ENCODE data around the gene GGT1. TPM values are rescaled to one million over a fixed set of nuclear protein-coding genes. Genes with fewer than 3 reads are reported as not detected.
"Not testable (repeated sequence)": the region's sequence is repeated elsewhere in the genome, so short reads cannot be mapped to it uniquely, and the experiment has no call there.

The GGT1 gene
- total RNA-seq, 1 donor from 2014 or later = 145 TPM

DNA sequence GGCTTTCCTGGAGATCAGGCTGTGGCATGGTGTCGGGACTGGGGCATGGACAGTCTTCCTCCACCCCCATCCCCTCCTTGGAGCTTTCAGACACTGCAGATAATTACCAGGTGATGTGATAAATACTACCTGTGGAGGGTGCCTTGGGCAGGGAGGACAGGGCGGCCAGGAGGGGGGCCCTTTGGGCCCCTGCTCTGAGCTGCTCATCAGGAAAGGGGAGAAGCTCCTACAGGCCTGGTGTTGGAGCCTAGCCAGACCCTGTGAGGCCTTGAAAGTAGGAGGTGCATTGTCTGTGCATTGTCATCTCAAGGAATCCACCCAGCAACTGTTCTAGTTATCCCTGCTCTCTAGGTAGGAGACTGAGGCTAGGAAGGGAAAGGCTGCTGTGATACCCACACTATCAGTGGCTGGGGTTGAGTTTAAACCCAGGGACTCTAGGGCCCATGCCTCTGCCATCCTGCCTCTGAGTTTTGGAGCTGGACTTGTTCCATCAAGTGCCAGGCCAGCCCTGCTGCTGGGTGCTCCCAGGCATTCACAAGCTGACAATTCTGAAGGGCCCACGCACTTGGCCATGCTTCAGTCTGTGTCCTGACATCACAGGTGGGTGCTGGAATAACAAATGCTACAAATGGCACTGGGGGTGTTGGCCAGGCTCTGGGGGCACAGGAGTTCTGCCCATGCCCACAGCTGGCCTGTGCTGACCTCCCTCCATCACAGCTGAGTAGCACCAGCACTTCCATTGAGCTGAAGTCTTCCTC, 2.9 kb upstream of the GGT1 start:
- peak; percentile 52 for DNase-seq (ENCODE audit: low read depth)

DNA sequence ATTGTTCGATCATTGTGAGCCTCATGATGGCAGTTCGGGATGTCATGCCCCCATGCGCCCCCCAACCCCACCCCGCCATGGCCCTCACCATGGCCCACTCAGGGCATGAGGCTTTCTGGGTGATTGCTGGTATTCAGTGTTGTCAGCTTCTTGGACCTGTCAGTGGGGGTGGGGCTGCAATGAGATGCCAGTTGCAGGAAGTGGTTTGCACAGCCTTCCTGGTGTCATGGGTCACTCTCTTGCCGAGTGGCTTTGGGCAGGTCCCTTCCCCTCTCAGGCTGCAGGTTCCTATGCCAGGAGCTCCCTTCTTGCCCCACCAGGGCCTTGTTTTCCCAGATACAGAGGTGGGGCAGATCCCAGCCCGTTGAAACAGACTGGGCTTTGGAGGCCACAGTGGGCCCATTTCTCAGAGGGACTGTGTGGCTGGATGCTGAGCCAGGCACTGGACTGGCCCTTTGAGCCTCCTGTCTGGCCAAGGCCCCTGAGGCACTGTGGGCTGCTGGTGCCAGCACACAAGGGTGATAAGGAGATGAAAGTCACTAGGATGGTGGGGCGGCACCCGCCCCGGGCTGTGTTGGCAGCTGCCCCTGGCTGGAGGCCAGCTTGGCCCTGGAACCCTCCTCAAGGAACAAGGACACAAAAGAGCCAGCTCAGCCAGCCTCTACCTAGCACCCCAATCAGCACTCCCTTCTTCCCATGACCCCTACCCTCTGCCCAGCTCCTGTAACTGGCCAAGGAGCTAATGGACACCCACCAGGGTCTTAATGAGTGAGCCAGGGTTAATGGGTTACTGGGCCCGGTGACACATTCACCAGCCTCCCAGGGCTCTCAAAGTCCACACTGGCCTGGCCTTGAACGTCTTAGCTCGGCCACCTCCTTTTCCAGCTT, 1.5 kb upstream of the GGT1 start:
- peak; percentile 87 for DNase-seq (ENCODE audit: low read depth)

- not testable (repeated sequence) for DNase-seq (ENCODE audit: low read depth)
Observed at GRCh38 chr22:24602105-24602749, 766 bp upstream of the GGT1 start.

- not testable (repeated sequence) for DNase-seq (ENCODE audit: low read depth)
Observed at GRCh38 chr22:24603770-24604629, 1.0 kb downstream of the GGT1 start.

DNA sequence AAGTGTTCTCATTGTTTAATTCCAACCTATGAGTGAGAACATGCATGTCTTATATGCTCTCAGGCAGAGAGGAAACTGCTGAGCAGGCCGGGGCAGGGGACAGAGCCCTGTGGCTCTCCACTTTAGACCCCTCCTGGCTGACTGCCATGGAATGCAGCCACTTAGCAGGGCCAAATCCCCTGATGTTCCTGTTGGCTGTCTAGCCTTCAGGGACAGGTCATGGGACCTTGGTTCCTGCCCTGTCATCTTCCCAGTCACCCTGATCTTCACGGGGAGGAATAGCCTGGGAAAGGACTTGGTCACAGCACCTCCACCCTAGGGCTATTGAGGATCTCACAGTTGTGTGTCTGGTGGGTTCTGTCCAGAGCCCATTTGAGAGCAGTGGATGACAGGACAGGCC, 3.3 kb downstream of the GGT1 start:
- DNase-seq (ENCODE audit: low read depth) = not testable (repeated sequence)

GRCh38 chr22:24607429-24607983, 4.5 kb downstream of the GGT1 start:
- not testable (repeated sequence) for DNase-seq (ENCODE audit: low read depth)

DNA sequence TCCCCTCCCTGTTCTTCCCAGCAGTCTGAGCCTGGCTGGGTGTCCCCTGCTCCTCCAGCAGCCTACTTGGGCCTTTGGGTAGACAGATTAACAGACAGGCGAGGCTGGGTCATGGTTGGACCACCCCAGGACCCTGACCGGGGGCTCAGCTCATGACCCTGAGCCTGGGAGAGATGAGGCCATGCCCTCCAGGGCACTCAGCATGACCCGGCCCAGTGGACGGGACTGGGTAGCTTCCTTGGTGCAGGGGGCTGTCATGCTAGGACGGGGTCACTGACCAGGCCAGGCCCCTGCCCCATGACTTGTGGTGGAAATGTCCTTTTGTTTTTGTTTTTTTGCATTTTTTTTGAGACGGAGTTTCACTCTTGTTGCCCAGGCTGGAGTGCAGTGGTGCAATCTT, 5.3 kb downstream of the GGT1 start:
- not testable (repeated sequence) for DNase-seq (ENCODE audit: low read depth)

DNA sequence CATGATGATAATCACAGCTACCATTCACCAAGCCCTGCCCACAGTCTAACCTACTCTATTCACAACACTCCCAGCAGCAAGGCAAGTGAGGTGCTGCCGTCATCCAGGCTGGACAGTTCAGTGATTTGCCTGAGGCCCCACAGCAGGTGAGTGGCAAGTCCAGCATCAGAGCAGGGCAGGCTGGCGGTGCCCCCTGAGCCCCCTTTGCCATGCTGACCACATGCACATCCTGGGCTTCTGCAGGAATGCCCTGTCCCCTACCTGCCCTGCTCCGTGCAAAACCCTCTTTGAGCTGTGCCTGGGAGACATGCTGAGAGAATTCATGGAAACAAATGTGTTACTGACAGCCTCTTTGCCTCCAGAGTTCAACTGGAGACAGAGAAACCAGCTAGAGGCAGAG, 6.9 kb downstream of the GGT1 start:
- DNase-seq (ENCODE audit: low read depth) = not testable (repeated sequence)

- not testable (repeated sequence) for DNase-seq (ENCODE audit: low read depth)
Observed at GRCh38 chr22:24614794-24615193, 11.8 kb downstream of the GGT1 start.

DNA sequence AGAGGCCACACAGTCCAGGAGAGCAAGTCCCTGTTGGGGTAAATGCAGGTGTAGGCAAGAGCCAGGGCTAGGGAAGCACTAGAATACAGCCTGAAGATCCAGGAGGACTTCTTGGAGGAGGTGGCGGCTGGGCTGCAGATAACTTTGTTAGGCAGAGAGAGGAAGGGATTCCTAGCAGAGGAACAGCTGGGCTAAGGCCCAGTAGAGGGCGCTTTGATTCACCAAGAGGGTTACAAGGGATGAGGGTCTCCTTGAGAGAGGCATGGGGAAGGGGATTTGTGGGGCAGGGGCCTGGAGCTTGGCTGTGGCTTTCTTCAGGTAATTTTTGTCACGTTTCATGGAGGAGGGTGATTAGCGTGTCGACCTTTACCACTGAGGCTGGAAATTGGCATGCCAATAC, 18.3 kb downstream of the GGT1 start:
- not testable (repeated sequence) for DNase-seq (ENCODE audit: low read depth)

DNA sequence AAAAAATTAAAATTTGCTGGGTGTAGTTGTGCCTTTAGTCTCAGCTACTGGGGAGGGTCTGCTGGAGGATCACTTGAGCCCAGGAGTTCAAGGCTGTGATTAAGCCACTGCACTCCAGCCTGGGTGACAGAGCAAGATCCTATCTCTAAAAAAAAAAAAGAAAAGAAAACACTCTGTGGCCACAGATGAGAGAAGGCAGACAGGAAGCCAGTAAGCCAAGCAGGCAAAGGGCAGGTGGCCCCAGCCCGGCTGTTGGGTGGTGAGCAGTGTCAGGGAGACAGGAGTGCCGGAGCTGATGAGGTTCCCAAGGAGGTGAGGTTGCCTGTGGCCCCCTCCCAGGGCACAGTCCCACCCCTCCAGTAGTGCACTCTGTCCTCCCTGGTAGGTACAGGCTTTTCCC, 19.6 kb downstream of the GGT1 start:
- not testable (repeated sequence) for DNase-seq (ENCODE audit: low read depth)

- DNase-seq (ENCODE audit: low read depth) = not testable (repeated sequence)
Observed at GRCh38 chr22:24627911-24628310, 24.9 kb downstream of the GGT1 start.

DNA sequence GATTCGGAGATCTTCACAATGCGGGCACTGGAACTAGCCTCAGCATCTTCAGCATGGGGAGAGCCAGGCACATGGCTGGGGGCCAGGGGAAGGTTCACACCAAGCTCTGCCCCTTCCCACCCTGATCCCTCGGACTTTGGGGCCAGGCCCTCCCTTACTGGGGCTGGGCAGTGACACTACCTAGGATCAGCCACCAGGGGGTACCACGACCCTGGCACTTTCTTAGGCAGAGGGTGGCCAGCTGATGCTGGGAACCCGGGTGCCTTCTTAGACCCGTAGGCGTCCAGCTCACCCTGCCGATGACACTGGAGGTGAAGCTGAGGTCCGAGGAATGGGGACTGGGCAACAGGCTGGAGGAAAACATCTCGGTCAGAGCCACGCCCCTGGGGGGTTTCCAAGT, 26.1 kb downstream of the GGT1 start:
- peak; percentile 35 for DNase-seq (ENCODE audit: low read depth)

DNA sequence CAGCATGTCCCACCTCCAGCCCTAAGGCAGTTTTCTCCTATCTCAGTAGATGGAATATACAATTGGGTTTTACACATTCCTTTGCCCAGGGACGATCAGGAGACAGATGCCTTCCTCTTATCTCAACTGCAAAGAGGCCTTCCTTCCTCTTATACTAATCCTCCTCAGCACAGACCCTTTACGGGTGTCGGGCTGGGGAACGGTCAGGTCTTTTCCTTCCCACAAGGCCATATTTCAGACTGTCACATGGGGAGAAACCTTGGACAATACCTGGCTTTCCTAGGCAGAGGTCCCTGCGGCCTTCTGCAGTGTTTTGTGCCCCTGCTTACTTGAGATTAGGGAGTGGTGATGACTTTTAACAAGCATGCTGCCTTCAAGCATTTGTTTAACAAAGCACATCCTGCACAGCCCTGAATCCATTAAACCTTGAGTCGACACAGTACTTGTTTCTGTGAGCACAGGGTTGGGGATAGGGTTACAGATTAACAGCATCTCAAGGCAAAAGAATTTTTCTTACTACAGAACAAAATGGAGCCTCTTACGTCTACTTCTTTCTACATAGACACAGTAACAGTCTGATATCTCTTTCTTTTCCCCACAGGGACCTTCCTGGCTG, 27.9 kb downstream of the GGT1 start:
- peak; percentile 89 for DNase-seq (ENCODE audit: low read depth)

GRCh38 chr22:24631430-24632122, 28.6 kb downstream of the GGT1 start:
- peak; percentile 66 for DNase-seq (ENCODE audit: low read depth)

DNA sequence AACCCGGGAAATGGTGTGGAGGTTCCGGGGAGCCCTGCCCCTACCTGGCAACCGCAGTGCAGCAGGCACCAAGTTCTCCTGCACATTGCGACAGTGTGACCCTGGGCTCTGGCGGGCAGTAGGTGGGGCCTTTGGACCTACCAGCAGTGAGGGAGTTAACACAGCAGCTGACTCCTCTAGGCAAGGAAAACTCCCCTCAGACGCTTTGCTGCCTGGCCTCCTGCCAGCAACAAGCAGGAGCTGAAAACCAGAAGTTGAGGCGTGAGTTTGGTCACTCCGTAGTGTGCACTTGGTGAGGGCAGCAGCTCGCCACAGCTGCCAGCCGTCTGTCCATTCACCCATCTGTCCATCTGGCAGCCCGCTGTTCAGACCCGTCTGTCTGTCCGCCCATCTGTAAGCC, 29.6 kb downstream of the GGT1 start:
- peak; percentile 51 for DNase-seq (ENCODE audit: low read depth)

DNA sequence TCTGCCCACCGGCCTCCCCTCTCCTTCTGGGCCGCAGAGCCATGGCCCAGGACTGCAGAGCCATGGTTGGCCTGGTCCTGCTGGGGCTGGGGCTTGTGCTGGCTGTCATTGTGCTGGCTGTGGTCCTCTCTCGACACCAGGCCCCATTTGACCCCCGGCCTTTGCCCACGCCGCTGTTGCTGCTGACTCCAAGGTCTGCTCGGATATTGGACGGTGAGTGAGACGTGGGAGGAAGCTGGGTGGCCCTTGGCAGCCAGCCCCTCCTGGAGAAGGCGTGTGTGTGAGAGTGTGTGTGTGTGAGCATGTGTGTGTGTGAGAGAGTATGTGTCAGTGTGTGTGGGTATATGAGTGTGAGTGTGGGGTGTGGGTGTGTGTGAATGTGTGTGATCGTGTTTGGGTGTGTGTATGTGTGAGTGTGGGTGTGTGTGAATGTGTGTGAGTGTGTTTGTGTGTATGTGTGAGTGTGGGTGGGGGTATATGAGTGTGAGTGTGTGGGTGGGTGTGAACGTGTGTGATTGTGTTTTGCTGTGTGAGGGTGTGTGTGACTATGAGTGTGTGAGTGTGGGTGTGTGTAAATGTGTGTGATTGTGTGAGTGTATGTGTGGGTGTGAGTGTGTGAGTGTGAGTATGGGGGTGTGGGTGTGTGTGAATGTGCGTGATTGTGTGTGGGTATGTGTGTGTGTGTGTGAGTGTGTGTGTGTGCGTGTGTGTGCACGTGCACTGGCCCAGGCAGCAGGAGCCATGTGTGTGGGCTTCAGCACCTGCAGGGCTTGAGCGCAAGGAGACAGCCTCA, 30.4 kb downstream of the GGT1 start:
- peak; percentile 21 for DNase-seq (ENCODE audit: low read depth)

GRCh38 chr22:24634776-24635389, 31.9 kb downstream of the GGT1 start:
- not testable (repeated sequence) for DNase-seq (ENCODE audit: low read depth)

- DNase-seq (ENCODE audit: low read depth) = not testable (repeated sequence)
Observed at GRCh38 chr22:24636513-24636912, 33.5 kb downstream of the GGT1 start.

Data from renal cortical epithelial cell (primary cell).